HG03439 (cell line): ENCODE measurements around the gene TNRC18.

ENCODE experiments used
- ATAC-seq: cut with Tn5 transposase; IDR thresholded peaks from one replicate; pipeline ENCODE4 v1.9.1; 2021; ENCODE audit warnings: mild to moderate bottlenecking, moderate library complexity; ENCODE audit not compliant: unreplicated experiment

Gene TNRC18

DNA sequence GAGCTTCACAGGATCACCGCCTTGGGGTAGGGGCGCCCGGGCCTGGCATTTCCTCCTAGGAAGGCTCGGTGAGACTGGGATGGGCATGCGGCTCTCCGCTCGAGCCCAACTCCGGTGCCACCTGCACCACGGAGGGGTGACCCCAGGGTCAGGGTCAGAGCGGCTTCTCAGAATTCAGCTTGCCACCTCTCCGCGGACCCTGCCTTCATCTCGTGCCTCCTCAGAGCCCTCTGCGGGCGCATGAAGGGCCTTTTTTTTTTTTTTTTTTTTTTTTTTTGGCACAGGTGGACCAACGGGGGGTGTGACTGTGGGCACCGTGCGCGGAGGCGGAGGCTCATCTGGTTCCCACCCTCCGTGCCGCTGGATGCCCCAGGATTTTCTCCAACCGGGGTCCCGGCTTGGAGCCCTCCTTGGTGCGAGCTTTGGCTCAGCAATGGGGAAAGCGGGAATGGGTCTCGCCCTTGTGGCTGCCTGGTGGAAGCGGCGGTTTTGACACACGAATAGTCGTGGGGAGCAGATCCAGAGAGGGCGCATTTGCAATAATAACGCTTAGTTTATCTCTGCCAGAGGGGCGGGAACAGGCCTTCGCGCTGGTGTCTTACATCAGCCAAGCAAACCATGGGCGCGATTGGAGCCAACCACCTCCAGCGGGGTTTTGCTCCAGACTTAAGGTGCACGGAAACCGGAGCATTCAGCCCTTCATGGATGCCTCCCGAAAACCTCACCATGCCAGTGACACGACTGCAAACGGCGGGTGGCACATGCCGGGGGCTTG lies 5.0 kb upstream of the TNRC18 start:
- no peak for ATAC-seq

- no peak for ATAC-seq
Observed at GRCh38 chr7:5426226-5426475, 2.5 kb upstream of the TNRC18 start.

GRCh38 chr7:5425507-5426225 lies 2.0 kb upstream of the TNRC18 start:
- no peak for ATAC-seq

DNA sequence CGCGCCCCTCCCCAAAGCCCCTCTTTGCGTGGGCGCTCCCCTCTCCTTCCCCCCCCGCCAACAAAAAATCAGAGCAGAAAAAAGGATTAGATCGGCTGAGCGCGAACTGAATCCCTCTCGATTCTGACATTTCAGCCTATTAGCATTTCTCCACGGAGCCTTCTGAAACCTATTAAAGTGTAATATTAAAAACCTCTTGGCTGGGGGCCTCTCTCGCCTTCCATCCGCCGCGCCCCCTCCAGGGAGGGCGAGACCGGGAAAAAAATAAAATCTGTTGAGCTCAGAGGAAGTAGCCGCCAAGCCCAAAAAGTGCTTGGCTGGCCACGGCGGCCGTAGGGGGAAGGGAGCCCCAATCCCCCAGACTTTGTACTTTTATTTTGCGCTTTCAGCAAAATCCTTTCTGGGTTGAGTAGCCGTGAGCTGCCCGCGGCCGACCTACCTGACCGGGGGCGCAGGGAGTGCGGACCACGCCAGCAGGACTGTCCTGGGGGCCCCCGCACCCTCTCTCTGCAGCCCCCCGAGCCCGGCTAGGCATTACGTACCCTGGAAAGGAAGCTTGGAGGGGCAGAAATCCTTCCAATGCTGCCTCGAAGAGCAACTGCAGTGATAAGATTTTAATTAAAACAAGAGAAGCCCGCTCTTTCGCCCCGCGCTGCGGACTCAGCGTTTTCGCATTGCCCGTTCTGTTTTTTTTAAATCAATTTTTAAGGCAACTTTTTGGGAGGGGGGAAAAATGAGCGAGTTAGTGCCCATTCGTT lies 1.3 kb upstream of the TNRC18 start:
- ATAC-seq = no peak

- no peak for ATAC-seq
Observed at GRCh38 chr7:5423976-5424748, 528 bp upstream of the TNRC18 start.

GRCh38 chr7:5422396-5423305 lies 983 bp downstream of the TNRC18 start:
- ATAC-seq = no peak

DNA sequence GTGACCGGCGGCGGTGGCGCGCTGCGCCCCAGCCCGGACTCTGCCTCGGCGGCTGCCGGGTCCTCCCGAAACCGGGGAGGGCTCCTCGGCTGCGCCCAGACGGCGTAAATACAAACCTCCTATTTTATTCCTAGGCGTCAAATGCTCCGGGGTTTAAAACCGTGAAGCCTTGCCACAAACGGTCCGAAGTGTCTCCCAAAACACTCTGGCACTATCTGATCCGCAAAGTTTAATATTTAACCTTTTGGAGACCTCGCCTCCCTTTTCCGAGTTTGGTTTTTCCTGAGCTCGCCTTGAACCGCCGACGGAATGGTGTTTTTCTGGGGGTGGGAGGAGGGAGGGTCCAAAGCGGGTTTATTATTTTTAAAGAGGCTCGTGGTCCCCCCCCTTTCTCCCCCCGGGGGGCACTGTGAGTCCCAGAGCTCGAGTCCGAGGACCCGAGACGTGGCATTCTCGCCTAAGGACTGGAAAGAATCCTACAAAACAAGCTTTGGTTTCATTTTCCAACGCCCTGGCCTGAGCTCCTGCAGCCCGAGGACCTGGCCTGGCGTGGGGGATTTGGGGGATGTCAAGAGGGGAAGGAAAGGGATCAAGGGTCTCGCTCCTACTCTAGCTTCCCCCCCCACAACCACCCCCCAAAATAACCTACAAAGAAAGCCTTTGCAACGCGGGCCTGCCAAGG lies 1.8 kb downstream of the TNRC18 start:
- ATAC-seq = no peak

- ATAC-seq = no peak
Observed at GRCh38 chr7:5420881-5421713, 2.5 kb downstream of the TNRC18 start.

DNA sequence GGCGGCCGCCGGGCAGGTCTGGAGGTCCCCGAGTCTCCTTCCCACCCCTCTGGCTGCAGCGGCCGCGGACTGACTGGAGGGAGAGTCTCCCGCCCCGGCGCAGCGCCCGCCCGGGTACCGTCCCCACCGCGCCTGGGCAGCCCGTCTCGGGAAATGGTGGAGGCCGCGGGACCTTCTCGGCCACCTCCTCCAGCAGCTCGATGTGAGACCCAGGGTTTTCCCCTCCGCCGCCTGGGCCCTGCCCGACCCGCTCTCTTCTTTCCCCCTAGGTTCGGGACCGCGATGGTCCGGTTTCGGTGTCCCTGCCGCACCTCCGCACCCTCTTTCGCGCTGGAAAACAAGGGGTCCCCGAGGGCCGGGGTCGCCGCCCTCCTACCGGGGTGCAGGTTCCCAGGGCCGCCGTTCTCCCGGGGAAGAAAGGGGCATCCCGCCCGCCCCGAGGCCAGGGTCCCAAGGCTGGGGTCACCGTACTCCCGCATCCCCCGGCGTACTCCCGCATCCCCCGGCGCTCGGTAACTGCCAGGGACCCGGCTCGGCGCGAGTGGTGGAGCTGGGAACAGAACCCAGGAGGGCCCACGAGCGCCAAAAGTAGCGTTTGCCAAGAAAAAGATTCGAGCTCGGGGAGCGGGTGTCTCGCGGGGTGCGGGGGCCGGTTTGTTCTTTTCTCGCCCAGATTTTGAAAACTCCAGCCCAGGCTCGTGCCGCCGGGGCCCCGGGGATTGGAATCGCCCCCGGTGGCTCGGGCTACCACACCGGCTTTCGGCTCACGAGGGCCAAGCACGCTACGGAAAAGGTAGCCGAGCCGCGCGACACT lies 3.4 kb downstream of the TNRC18 start:
- ATAC-seq = no peak

DNA sequence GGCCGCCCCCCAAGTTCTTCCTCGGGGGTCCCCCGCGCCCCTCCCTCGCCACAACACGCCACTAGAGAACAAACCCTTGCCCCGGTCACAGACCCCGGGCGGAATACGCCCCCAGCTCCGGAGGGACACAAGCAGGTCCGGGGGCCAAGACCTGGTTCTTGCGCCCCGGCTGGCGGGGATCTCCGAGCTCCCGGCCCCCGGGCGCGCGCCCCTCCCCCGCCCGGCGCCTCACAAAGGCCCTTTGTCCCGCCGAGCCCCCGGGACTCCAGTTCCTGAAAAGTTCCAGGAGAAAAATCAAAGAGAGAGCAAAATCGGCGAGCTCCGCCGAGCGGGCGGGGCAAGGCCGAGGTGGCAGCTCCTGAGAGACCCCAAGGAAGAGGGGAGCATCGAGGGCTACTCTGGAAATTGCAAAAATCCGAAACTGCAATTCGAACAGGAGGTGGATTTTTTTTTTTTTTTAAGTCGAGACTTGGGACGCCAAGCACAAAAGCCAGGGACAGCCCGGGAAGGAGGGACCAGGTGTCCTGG lies 4.0 kb downstream of the TNRC18 start:
- no peak for ATAC-seq

- no peak for ATAC-seq
Observed at GRCh38 chr7:5418285-5418582, 5.4 kb downstream of the TNRC18 start.

DNA sequence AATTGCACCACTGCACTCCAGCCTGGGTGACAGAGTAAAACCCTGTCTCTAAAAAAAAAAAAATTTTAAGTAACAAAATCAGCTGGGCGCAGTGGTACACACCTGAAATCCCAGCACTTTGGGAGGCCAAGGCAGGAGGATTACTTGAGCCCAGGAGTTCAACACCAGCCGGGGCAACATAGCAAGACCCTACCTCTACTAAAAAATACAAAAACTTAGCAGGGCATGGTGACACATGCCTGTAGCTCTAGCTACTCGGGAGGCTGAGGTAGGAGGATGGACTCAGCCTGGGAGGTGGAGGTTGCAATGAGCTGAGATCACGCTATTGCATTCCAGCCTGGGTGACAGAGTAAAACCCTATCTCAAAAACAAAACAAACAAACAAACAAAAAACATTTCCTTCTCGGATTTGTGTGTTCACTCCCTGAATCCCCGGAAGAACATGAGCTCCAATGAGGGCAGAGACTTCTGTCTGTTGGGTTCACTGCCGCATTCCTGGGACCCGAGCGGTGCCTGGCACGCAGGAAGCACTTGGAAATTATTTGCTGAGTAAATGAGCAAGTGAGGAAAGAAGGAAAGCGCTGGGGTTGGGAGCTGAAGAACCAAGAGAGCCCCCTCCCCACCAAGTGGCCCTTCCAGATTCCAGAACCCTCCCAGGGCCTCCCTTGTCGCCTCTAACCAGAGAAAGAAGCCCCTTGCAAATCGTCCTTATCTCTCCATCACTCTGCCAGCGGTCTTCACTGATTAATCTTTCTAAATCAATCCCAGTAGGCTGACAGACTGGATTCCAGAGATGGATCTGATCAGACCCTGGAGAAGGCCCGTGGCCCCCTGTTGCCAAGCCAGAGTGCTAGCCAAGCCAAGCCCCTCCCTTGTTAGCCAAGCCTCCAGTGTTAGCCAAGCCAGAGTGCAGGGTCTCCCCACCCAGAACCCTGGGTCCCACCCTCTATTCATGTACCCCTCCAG lies 6.2 kb downstream of the TNRC18 start:
- ATAC-seq = no peak

- ATAC-seq = no peak
Observed at GRCh38 chr7:5414916-5415315, 8.7 kb downstream of the TNRC18 start.

GRCh38 chr7:5413449-5413786 lies 10.2 kb downstream of the TNRC18 start:
- ATAC-seq = no peak

DNA sequence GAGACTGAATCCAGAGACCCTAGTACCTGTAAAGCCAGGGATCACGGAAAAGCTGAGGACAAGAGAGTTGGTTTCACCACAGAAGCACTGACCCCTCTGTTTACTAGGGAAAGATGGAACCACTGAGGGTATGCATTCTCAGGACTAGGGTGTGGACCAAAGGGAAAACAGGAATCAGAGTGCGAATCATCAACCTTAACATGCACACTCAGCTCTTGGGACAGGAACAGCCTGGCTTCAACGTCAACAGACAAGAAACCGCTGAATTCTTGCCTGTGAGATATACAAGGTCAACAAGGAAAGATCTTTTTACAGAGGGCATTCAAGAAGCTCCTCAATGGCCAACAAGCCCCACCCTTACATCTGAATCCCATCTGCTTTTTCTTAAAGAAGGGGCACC lies 14.9 kb downstream of the TNRC18 start:
- no peak for ATAC-seq

DNA sequence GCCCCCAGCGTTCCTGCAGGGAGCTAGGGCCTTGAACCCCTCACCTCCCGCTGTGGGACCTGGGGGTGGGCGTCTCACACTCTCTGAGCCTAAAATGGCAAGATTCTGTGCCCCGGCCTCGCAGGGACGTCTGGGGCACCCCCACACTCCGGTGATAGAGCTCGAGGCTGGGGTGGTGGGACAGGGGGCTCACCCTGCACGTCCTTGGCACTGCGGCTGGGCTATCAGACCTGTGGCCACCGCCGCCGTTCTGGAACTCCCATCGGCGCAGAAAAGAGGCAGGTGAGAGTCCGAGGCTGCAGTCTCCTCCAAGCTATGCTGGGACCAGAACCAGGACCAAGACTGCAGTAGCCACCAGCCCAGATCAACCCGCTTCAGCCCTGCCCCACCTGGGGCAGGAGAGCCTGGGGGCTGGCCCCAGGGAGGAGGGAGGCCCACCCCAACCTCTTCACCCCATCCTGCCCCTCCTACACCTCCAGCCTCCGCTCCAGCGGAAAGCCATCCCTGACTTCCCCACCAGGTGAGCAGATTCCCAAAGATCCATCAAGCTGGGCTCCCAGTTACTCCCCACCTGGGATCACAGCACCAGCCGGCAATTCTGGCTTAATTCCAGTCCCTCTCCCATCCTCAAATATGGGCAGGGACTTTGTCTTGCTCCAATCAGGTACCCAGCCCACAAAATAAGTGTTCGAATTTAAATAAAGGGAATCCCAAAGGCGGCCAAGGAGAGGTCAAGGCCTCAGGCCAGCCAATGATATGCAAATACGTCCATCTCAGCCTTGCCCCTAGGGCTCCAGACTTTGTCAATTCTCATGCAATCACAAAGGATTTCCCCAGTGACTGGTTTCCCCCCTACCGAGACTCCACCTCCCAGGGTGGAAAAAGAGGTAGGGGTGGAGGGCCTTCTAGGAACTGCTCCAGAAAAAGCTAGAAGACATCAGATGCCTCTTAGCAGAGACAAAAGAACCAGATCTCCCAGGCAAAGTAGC lies 16.4 kb downstream of the TNRC18 start:
- no peak for ATAC-seq
